Testis (tissue), 5 donors: Measurements from ENCODE around the gene FURIN. TPM values are rescaled to one million over a fixed set of nuclear protein-coding genes. Genes with fewer than 3 reads are reported as not detected.

Experiments used
- DNase-seq: peaks from one replicate; pipeline ENCODE4 v3.0.0-alpha.2; 2019
- H3K27ac ChIP-seq, 2 donors: fragments of 200-600 bp; sonication (generic); one replicate each; pipeline ENCODE4 v1.5.1; 2019
- H3K27me3 ChIP-seq: fragments of 200-600 bp; sonication (generic); one replicate; pipeline ENCODE4 v1.5.1; 2019
- H3K36me3 ChIP-seq: fragments of 200-600 bp; sonication (generic); one replicate; pipeline ENCODE4 v1.5.1; 2017; ENCODE audit warnings: low read depth; ENCODE audit errors: missing control alignments
- H3K4me1 ChIP-seq: fragments of 200-600 bp; sonication (generic); one replicate; pipeline ENCODE4 v1.5.1; 2019
- H3K4me3 ChIP-seq, 2 donors: fragments of 200-600 bp; sonication (generic); one replicate each; pipeline ENCODE4 v1.5.1; 2017 to 2019
- H3K9me3 ChIP-seq: fragments of 200-600 bp; sonication (generic); one replicate; pipeline ENCODE4 v1.5.1; 2017
- CTCF ChIP-seq, 3 experiments: fragments of 450-650 bp in 2 of 3; fragments of 200-600 bp in 1 of 3; sonication (generic) in 1 of 3; IDR thresholded peaks; one replicate each; pipeline ENCODE4 v1.5.1; 2016 to 2019; ENCODE audit warnings: antibody characterized with exemption in 3 of 3, mild to moderate bottlenecking in 2 of 3, moderate library complexity in 1 of 3
- POLR2A ChIP-seq: fragments of 450-650 bp; IDR thresholded peaks from one replicate; pipeline ENCODE4 v1.6.1; 2017; ENCODE audit warnings: antibody characterized with exemption, mild to moderate bottlenecking, moderate library complexity
- WGBS, 2 donors: methylation state at CpG; one replicate each; pipeline ENCODE4 v1.1.5; 2018; 5-methylcytosine and 5-hydroxymethylcytosine counted together
- intact Hi-C: fragments of 100-400 bp; cut with DNase I; formaldehyde crosslinking; loops from one replicate; pipeline ENCODE4 v1.15.1; 2023; ENCODE audit warnings: low total_unique reads
- long read RNA-seq, 2 donors: transcript quantifications; one replicate each; lab custom pipeline, GENCODE V29; 2026
- polyA plus RNA-seq: library from polyadenylated mRNA; stranded (reverse); fragments of 350-450 nt; fragmentation: Illumina TruSeq; extraction: RNeasy Lipid Tissue Mini Kit (QIAGEN cat#74804); gene quantifications from one replicate; pipeline ENCODE4 v1.2.3, GENCODE V29; 2014; ENCODE audit warnings: low read depth, low replicate concordance; ENCODE audit not compliant: insufficient read depth
- total RNA-seq, 2 donors: library from RNA; depleted of rRNA; stranded (reverse); fragments of >200 nt; gene quantifications; one replicate each; pipeline ENCODE4 v1.2.3, GENCODE V29; 2016

FURIN gene
- total RNA-seq (10 to 100 TPM; 23.1 to 32.1 TPM), polyA plus RNA-seq (21.5 TPM)
- long read RNA-seq, donor 1, full-length matches to known transcripts: 4 of 4 reads
- long read RNA-seq, donor 1, partial matches to known transcripts: 0 of 4 reads
- long read RNA-seq, donor 1, other reads (novel, unspliced or antisense): 0 of 4 reads
- long read RNA-seq, donor 2, full-length matches to known transcripts: 1 of 1 reads
- long read RNA-seq, donor 2, partial matches to known transcripts: 0 of 1 reads
- long read RNA-seq, donor 2, other reads (novel, unspliced or antisense): 0 of 1 reads

- intact Hi-C loops: no loop called here
- Histone ChIP-seq H3K4me1 (peaks cover 28% of the 10 kb centered on the region), H3K4me3 (no peak within 1 kb of the TSS), H3K9me3 (no peaks in the 10 kb centered on the region), H3K27ac (peak within 1 kb of the TSS in 1 of 2 donors; percentile 95), H3K36me3 (no peaks in the 10 kb centered on the region), H3K27me3 (no peaks in the 10 kb centered on the region)
- TF ChIP-seq POLR2A (no peak), CTCF (IDR thresholded peaks at IDR 0.05) (no peak)
- WGBS, 2 donors: 89 to 95% methylated on average over 5 to 6 of the region's 6 CpGs
- DNase-seq: no peak
Measured at GRCh38 chr15:90868261-90868689, at the start of gene FURIN. Gene FURIN (plus strand): TSS chr15:90868588. CDS start chr15:90875741, 7,153 bp downstream.

- no peaks in the 10 kb centered on the region for H3K27me3 ChIP-seq
- H3K4me1 ChIP-seq: peaks cover 12% of the 10 kb centered on the region
- intact Hi-C loops: no loop called here
- no peak overlapping the region for H3K27ac ChIP-seq
- H3K9me3 ChIP-seq: no peaks in the 10 kb centered on the region
- no peak overlapping the region for H3K4me3 ChIP-seq
- no peak for DNase-seq
- H3K36me3 ChIP-seq: no peaks in the 10 kb centered on the region
- WGBS, 2 donors: 91 to 100% methylated on average over 2 to 4 of the region's 6 CpGs
- TF ChIP-seq POLR2A: no peak
- no peak for TF ChIP-seq CTCF (IDR thresholded peaks at IDR 0.05)
Measured at GRCh38 chr15:90819390-90819789, 49.0 kb upstream of the FURIN start.

- Histone ChIP-seq H3K4me1 (peaks cover 12% of the 10 kb centered on the region), H3K36me3 (no peaks in the 10 kb centered on the region), H3K27me3 (no peaks in the 10 kb centered on the region), H3K4me3 (no peak overlapping the region), H3K27ac (no peak overlapping the region), H3K9me3 (no peaks in the 10 kb centered on the region)
- 60 to 74% methylated on average over 1 to 12 of the region's 12 CpGs for WGBS, 2 donors
- TF ChIP-seq POLR2A (no peak), CTCF (IDR thresholded peaks at IDR 0.05) (no peak)
- no peak for DNase-seq
- intact Hi-C loops: no loop called here
Measured at GRCh38 chr15:90819850-90820249, 48.5 kb upstream of the FURIN start.

GRCh38 chr15:90820481-90820880, 47.9 kb upstream of the FURIN start:
- peaks cover 12% of the 10 kb centered on the region for H3K4me1 ChIP-seq

More at GRCh38 chr15:90820481-90820880, 47.9 kb upstream of the FURIN start:
- no peak overlapping the region for H3K27ac ChIP-seq
- no peak for TF ChIP-seq CTCF (IDR thresholded peaks at IDR 0.05)
- no peak for TF ChIP-seq POLR2A
- no peak overlapping the region for H3K4me3 ChIP-seq
- no peak for DNase-seq
- intact Hi-C loops: no loop called here
- H3K36me3 ChIP-seq: no peaks in the 10 kb centered on the region
- H3K27me3 ChIP-seq: no peaks in the 10 kb centered on the region
- no peaks in the 10 kb centered on the region for H3K9me3 ChIP-seq
- WGBS, 2 donors: 94 to 100% methylated on average over 1 to 7 of the region's 7 CpGs
